HG03520 (cell line): Measurements from ENCODE around the gene DLG2.
"Not testable (repeated sequence)": the region's sequence is repeated elsewhere in the genome, so short reads cannot be mapped to it uniquely, and the experiment has no call there.

Source experiments
- ATAC-seq: cut with Tn5 transposase; IDR thresholded peaks from one replicate; pipeline ENCODE4 v1.9.1; 2021; ENCODE audit warnings: mild to moderate bottlenecking, moderate library complexity; ENCODE audit not compliant: unreplicated experiment

Gene DLG2

DNA sequence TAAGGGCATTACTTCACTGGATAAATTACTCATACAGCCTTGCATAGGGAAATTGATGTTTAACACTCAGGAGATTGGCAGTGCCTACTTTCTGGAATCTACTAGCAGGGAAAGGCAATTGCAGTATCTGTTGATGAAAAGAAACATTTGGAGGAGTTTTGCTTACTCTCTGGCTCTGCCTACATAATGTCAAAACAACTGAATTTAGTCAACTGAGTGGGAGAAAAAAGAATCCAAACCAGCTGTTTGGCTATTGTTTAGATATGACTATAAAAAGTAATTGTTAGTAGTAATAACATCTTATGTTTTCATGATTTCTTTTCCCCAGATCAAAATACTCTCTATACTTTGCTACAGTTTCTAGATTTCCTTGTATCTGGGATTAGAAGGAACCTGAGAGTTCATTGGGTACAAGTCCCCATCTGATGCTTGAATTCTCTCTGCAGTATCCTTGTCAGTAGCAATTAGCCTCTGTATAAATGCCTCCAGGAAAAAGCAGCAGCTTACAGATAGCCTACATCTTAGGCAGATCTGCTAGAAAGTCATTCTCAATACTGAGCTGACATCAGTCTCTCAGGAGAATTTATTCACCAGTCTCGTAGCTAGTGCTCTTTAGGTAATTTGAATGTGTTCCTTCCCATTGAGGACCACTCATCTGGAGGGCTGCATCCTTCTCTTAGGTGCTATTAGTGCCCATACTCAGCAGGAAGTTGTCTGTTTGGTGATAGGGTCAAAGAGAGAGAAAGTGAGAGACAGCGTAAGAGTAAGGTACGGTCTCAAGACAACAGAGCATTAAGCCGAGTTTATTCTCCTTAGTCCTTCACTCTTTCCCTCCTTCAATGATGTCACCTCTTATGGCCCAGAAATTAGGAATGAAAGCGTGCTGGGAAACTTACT lies 2155.1 kb downstream of the DLG2 start:
- no peak for ATAC-seq

DNA sequence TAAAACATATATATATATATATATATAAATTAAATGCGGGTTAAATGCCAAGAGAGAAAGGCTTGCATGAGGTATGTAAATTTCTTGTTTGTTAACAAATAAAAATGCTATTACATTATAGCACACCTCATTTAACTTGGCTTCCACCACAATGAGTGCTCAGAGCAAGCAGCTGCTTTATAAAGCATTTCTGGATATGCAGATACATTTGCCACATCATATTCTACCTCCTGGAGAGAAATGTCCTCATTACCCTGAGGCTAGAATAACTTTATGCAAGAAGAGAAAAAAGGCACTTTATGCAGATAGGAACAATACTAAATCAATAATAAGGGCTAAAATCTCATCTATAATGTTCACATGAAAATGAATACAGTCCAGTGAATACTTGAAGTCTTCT lies 2159.3 kb downstream of the DLG2 start:
- ATAC-seq, result no peak

DNA sequence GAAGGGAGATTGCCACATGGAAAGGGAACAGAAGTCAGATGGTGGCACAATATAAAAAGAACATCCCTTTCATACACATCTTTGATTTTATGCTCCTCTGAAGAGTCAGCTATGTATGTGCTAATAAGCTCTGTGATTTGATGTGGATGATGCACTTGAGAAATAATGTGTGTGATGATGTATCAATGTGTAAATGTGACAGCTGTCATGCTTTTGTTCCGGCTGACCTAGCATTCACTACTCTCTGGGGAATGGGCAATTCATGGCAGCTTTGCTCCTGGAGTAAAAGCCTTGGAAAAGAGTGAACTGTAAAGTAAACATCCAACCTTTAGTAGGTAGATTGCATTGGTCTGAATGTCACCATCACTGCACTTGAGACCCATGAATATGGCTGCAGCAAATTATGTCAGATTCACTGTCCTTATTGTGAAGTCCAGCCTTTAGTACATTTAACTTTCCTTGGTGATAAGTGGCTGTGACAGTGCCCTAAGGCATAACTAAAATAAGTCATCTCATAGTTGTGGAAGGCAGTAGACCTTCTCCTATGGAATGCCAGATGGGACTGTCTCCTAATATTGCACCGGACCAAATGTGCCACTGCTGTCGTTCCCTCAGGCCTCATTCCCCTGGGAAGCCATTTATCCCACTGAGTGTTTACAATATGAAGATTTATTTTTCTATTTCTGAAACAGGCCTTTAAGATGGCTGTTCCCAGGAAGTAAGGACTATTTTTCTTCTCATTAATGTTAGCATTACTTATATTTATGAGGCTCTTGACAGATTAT lies 2162.8 kb downstream of the DLG2 start:
- ATAC-seq, result no peak

DNA sequence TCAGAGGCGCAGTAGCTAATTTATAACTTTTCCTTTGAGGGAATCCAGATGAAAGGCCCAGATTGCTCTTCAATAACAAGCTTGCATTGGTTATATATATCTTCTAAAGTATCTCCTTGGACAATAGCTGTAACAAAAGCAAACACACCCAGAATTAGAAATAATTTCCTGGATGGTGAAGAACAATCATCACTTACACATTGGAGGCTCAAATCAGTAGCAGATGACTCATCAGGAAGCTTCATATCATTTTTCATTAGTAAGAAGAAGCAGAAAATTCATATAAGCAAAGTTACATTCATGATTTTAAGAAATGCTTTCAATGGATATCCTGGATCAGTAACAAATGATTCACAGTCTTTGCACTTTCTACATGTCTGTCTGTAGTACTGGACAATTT lies 2167.3 kb downstream of the DLG2 start:
- ATAC-seq, result no peak

DNA sequence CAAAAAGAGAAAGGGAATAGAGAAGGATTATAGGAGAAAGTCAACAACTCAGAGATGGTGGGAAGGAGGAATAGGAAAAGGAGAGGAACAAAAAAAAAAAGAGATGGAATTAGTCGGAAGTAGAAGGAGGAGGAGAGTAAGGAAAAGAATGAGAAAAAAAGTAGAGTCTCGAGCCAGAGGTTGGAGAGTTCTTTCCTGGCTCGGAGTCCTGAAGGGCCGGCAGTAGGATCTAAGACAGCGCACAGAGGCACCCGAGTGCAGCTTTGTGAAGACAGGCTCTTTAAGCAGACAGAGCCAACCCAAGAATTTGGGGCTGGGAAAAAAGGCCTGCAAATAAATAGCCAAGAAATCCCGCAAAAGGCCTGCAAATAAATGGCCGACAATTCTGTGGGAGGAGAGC lies 2170.6 kb downstream of the DLG2 start:
- ATAC-seq, result no peak

DNA sequence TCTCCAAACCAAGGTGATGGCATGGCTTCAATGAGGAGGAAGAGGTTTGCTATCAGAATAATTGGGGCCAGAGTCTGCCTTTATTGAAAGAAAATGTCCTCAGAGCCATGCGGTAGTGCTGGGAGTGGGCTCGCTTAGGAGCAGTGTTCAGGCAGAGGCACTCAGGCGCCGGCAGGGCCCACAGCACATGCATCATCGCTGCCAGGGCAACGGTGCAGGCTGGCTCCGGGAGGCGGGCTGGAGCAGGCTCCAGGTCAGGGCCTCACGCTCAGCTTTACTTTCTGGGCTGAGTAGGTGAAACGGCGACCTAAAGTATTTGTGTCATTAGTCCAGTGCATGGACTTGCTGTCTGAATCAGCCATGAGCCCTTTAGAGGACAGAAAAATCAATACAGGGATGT lies 2171.1 kb downstream of the DLG2 start:
- no peak for ATAC-seq

DNA sequence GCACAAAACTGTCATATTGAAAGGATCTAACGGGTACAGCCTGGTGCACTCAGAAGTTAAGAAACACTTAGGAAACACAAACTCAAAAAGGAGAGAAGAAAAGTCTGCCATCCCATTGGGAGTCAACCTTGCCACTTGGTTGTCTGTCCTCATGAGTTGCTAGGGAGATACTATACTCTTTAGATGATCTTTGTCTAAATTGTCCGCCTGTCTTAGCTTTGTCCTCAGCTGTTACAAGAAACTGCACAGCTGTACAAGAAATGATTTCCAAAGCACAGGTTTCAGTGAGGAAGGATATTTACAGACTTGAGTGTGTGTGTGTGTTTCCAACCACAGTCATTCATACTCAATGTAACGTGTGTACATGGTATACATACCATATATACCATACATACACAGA lies 2171.8 kb downstream of the DLG2 start:
- no peak for ATAC-seq

DNA sequence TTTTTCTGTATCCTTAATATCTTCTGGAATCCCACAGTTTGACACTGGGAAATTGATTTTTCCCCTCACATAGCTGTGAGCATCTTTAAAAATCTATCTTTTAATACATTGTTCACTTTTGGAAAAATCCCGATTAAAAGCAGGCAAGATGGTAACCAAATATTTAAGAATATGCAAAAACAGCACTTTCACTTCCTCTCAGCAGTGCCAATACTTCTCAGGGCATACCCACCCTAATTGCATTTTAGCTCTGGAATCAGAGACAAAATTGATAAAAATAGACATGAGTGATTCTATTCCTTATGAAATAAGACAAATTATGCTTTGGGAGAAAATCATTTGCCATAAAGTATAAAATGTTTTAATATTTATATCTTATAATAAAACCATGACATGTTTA lies 2172.5 kb downstream of the DLG2 start:
- no peak for ATAC-seq

DNA sequence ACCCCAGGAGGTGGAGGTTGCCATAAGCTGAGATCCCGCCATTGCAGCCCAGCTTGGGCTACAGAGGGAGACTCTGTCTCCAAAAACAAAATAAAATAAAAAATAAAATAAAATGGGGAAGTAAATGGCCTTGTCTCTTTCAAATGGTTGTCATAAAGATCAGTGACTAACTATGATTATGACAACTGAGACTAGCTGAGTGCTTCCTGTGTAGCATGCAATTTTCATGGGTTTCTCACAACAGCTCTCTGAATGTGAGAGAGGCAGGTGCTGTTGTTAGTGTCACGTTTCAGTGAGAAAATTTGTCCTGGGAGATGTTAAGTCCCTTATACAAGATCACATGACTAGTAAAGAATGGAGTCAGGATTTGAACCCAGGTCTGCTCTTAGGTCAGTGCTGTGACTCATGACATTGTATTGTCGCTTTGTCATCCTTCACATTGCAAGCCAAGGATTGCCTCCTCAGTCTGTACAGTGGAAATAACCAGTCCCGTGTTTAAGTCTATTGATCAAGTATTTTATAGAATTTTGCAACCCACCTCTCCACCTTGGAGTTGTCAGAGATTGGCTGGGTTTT lies 2177.7 kb downstream of the DLG2 start:
- peak; percentile 90 for ATAC-seq

DNA sequence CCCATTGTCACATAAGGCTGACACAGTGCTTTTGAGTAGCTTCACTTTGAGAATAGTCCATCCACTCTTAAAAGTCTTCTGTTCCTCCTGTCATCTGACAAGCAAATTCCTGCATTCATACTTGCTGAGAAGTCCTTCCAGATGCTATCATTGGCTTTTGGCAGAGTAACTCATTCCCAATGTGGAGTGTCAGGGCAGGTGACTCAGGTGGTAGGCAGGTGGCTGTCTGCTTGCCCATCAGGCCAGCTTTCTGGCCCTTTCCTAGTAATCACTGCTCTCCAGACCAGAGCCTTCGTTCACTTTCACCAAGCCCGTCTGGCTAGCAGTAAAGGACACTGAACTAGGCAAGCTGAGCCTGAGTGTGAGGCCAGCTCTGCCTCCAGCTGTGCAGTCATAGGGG lies 2178.5 kb downstream of the DLG2 start:
- ATAC-seq, result no peak

DNA sequence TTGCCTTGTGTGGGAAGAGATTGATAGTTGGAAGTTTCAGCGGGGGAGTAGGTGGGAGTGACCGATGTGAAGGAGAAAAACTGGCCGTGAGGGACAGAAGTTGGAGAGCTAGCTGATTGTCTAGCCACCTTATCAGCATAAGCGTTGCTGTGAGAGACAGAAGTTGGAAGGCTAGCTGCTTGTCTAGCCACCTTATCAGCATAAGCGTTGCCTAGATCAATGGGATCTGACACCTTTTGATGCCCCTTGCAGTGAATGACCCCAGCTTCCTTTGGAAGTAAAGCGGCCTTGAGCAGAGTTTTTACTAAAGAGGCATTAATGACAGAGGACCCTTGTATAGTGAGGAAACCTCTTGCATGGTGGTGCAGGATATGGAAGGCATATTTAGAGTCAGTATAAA lies 2183.3 kb downstream of the DLG2 start:
- ATAC-seq, result not testable (repeated sequence)

DNA sequence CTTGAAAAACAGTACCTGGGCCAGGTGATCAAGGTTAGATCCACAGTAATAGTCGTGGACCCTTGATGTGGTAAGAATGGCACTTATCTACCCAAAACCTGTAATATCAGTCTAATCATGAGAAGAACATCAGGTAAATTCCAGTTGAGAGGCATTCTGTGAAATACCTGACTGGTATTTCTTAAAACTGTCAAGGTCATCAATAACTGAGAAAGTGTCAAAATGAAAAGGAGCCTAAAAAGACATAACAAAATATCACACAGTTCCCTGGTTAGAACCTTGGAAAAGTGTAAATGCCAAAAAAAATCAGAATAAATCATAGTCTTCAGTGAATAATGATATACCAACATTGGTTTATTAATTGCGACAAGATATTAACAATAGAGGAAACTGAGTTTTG lies 2185.5 kb downstream of the DLG2 start:
- ATAC-seq, result no peak

DNA sequence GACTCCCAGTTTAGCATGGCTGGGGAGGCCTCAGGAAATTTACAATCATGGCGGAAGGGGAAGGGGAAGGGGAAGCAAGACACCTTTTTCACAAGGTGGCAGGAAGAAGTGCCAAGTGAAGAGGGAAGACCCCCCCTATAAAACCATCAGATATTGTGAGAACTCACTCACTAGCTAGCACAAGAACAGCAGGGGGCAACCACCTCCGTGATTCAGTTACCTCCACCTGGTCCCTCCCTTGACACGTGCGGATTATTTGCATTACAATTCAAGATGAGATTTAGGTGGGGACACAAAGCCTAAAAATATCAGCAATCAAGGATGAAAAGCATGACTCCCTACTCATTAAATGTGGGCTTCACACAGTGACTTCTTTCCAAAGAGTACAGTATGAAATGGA lies 2186.0 kb downstream of the DLG2 start:
- no peak for ATAC-seq

DNA sequence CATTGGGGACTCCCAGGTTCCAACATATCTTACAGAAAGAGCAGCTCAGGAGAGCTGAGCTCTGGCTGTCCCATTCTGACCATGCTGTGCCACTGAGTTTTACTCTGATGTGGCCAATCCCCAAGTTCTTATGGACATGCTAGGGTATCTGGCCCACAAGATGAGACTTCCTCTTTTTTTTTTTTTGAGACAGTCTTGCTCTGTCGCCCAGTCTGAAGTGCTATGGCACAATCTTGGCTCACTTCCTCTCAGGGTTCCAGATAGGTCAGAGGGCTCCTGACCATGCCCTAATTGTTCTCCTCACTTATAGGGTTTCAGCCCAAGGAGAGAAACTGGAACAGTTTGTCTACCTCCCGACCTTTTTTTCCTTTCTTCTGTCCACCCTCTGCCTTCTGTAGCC lies 2188.7 kb downstream of the DLG2 start:
- peak; percentile 43 for ATAC-seq

DNA sequence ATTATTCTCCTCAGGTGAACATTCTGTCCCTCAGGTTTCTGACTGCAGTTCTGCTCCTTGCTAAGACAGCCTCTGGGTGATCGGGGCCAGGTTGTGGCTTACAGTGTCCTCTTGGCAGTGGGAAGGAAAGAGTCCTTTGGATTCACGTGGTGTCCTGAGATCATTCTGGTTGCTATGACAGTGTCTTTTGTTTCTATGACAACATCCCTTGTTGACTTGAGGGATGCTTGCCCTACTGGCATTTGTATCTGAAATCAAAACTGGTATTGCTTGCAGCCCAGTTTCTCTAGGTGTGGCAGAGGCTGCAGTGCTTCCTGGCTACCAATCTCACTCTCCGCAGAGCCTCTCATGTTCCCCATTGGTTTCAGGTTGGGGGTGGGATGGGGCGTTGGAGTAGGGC lies 2189.2 kb downstream of the DLG2 start:
- no peak for ATAC-seq

DNA sequence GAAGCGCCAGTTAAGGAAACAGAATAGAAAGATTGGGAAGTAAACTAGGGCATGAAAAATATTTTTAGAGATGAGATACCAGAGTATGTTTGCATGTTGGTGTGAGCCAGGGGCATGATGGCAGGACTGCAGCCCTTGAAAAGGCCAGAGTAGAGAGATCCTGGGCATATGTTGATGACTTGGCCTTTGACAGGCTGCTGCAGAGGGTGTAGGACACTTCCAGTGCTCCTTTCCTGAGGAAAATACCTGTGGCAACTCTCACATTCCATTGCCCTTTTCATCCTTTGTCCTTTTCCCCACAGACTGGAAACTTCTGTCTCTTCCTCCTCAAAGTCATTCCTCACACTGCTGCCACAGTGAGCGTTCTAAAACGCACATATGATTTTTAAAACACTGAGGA lies 2190.3 kb downstream of the DLG2 start:
- no peak for ATAC-seq

DNA sequence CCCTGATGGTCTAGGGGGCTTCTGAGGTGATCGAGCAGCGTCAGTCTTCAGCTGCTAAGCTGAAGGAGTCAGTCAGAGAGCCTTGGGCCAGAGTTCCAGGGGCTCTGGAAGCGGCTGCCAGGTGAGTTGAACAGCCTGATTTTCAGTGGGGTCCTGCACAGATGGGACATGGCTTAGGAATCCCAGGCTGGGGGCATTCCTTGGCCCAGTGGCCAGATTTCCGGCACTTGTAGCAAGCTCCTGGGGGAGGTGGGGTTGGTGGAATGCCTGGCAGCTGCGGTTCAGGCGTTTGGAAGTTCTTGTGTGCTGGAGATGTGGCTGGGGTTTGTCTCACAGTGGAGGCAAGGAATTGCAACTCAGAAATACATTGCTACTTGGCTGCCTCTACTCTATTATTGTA lies 2192.3 kb downstream of the DLG2 start:
- ATAC-seq, result not testable (repeated sequence)

DNA sequence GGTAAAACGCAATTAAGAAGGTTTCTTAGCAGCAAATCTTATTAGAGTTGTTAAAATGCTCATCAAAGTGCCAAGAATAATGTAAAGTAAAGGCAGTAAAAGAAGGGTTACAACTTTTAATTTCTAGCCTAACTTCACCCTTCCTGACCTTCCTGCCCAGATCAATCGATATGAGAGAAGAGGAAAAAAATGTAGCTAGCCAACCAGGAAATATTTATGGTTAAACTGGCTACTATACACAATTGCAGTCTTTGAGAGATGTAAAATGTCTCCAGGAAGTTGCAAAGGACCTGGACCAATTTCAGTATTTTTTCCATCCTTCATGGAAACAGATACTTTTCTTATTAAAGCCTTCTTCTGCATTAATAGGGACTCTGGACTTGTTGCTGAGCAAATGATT lies 2199.2 kb downstream of the DLG2 start:
- no peak for ATAC-seq

DNA sequence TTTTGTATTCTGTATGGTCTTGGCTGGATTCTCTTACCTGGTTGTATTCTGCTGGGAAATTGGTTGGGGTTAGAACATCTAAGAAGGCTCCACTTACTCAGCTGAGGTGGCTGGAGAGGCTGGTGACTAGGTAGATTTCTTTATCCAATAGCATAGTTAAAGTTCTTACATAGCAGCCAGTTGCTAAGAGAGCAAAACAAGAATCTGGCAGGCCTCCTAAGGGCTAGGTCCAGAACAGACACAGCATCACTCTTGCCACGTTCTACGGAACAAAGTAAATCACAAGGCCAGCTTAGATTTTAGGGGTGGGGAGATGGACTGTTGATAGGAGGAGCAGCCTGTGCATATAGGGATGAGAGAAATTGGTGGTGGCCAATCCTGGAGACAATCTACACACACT lies 2199.6 kb downstream of the DLG2 start:
- no peak for ATAC-seq

DNA sequence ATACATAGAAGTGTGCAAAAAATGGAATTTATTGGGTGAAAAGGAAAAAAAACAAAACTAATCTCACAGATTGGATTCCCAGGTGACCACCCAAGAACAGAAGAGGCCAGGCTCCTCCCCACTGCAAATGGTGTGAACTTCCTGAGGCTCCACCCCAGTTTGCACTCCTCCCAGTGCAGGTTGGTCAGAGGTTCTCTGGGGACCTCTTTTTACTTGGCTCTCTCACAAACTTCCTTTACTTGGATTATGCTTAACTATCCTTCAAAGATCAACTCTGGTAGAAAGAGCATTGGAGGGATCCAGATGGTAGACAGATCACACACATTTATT lies 2202.0 kb downstream of the DLG2 start:
- ATAC-seq, result no peak

DNA sequence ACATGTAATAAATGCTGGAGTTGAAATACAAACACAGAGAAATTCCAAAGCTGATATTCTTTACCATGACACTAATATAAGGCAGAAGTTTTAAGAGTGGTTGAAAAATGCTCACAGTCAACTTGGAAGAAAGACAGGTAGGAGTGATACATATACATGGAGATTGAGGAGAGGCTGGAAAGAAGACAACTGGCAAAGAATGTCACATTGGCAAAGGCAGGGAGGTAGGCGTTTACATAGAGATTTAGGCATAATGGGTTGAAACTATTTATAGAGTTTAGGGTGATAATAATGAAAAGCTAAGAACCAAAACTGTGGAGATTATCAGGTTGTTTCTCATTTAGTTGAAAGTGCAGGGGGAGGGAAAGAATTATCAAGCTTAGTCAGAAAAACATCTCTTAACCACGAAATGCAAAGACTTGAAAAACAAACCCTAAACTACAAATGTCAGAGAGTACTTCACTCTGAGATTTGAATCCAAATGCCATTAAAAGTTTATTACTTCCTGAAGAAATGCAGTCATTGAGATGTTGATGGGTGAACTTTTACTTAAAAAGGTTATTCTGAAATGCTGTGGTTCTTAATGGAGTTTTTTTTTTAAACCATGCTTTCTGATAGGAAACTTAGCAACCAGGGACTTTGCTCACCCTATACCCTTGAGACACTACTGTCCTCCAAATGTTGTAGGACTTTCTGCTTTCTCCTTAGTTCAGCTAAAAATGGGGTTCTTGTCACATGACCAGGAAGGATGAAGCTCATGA lies 2202.6 kb downstream of the DLG2 start:
- no peak for ATAC-seq
